Mucosa of gallbladder (tissue), 1 donor: ENCODE results near the gene FBXO48. TPM values are rescaled to one million over a fixed set of nuclear protein-coding genes. Genes with fewer than 3 reads are reported as not detected.

Source experiments
- DNase-seq: peaks from one replicate; pipeline ENCODE4 v3.0.0-alpha.2; 2020; ENCODE audit warnings: low spot score
- total RNA-seq: library from RNA; stranded (reverse); gene quantifications from one replicate; pipeline ENCODE4 v1.2.1, GENCODE V29; 2021
- donor health status: DM: no; HTN: no; CAD: no.

The FBXO48 gene
- total RNA-seq, 1 donor from 2014 or later, result 1.7 TPM

- no peak for DNase-seq
Measured at GRCh38 chr2:68412127-68412819, 54.8 kb downstream of the FBXO48 start.

- no peak for DNase-seq
Measured at GRCh38 chr2:68411397-68412126, 55.5 kb downstream of the FBXO48 start.

Other genes with a start within 250 kb of the FBXO48 start
- gene PPP3R1, start 214.8 kb downstream of the FBXO48 start, total RNA-seq, result 47.7 TPM
- 21.6 TPM for gene CNRIP1, start 147.3 kb downstream of the FBXO48 start, total RNA-seq
- 9.4 TPM for gene PLEK, start 102.0 kb downstream of the FBXO48 start, total RNA-seq
- 3.5 TPM for gene APLF, start 291 bp upstream of the FBXO48 start, total RNA-seq
- gene PROKR1, start 176.3 kb upstream of the FBXO48 start, total RNA-seq, result not detected